Measurements from ENCODE around the gene TMEM176B.
"Not testable (repeated sequence)": the region's sequence is repeated elsewhere in the genome, so short reads cannot be mapped to it uniquely, and the experiment has no call there.

TMEM176B gene

DNA sequence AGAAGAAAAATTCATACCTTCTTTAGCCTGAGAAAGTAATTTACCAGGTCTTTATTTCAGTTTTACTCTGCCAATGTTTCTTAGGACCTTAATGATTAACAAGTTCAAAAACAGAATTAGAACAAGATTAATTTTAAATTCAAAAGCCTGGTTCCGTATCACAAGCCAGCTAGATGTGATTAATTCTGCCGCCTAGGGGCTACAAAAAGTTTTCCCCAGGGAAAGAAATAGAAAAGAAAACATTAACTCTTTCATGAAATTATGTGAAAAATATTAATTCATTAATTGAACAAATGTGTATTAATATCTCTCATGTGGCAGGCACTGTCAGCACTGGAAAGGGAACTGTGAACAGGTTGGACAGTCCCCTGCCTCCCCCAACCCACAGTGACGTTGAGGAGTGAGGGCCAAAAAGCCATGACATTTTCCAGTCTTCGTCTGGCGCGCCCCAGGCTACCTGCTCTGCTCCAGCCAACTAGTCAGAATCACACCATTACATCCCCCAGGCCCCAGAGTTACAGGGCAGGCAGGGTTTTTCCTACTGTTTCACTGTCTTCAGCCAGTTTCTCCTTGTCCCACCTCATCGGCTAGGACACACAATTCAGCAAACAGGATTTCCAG lies 20.5 kb upstream of the TMEM176B start:
- H2AFZ ChIP-seq (ENCODE audit: low read length, unreplicated experiment) = no peak overlapping the region
- no peaks in the 10 kb centered on the region for H3K4me1 ChIP-seq (ENCODE audit: control insufficient read depth, insufficient read depth, low read length, unreplicated experiment)
- no peaks in the 10 kb centered on the region for H3K36me3 ChIP-seq (ENCODE audit: insufficient read depth, low read length)
- no peak overlapping the region for H3K4me3 ChIP-seq (ENCODE audit: low read depth, low read length)
- peaks cover 2% of the 10 kb centered on the region; the same call in 1 of the 2 replicates for H3K27me3 ChIP-seq (ENCODE audit: insufficient read depth, low read length)
- H3K27ac ChIP-seq (ENCODE audit: low read depth, low read length) = no peak overlapping the region
- H3K79me2 ChIP-seq (ENCODE audit: control insufficient read depth, insufficient read depth, low read length, unreplicated experiment) = no peaks in the 10 kb centered on the region

DNA sequence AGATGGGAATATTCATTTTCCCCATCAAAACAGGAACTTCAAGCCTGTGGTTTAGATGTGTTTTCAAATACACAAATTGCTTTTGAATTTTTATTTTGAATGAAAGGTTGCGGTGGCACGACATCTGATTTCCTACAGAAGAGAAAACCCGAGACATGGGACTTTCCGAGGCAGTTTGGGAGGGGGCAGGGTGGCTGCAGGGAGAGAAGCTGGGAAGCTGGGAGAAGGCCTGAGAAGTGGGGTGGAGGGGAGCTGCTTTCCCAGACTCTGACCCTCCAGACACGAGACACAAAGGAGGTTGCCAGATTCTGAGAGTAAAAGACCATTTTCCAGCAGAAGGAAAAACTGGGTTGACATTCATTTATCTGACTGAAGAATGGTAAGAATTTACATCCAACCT lies 20.0 kb upstream of the TMEM176B start:
- Histone ChIP-seq H3K27me3 (ENCODE audit: insufficient read depth, low read length) (no peaks in the 10 kb centered on the region), H3K27ac (ENCODE audit: low read depth, low read length) (no peak overlapping the region), H3K36me3 (ENCODE audit: insufficient read depth, low read length) (no peaks in the 10 kb centered on the region), H3K4me1 (ENCODE audit: control insufficient read depth, insufficient read depth, low read length, unreplicated experiment) (no peaks in the 10 kb centered on the region), H3K79me2 (ENCODE audit: control insufficient read depth, insufficient read depth, low read length, unreplicated experiment) (no peaks in the 10 kb centered on the region), H3K4me3 (ENCODE audit: low read depth, low read length) (no peak overlapping the region), H2AFZ (ENCODE audit: low read length, unreplicated experiment) (no peak overlapping the region)

DNA sequence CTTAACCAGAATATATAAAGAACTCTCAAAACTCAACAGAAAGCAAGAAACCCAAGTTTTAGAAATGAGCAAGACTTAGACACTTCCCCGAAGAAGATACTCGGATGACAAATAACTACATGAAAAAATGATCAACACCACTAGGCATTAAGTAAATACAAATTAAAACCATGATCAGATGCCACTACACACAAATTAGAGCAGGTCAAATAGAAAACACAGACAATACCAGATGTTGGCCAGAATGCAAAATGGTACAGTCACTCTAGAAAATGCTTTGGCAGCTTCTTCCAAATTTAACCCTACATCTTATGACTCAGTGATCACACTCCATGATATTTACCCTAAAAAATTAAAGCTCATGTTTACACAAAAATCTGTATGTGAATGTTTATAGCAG lies 18.8 kb upstream of the TMEM176B start:
- no peaks in the 10 kb centered on the region for H3K79me2 ChIP-seq (ENCODE audit: control insufficient read depth, insufficient read depth, low read length, unreplicated experiment)
- no peak overlapping the region for H3K27ac ChIP-seq (ENCODE audit: low read depth, low read length)
- no peaks in the 10 kb centered on the region for H3K27me3 ChIP-seq (ENCODE audit: insufficient read depth, low read length)
- H2AFZ ChIP-seq (ENCODE audit: low read length, unreplicated experiment) = no peak overlapping the region
- no peaks in the 10 kb centered on the region for H3K36me3 ChIP-seq (ENCODE audit: insufficient read depth, low read length)
- no peaks in the 10 kb centered on the region for H3K4me1 ChIP-seq (ENCODE audit: control insufficient read depth, insufficient read depth, low read length, unreplicated experiment)
- H3K4me3 ChIP-seq (ENCODE audit: low read depth, low read length) = no peak overlapping the region

DNA sequence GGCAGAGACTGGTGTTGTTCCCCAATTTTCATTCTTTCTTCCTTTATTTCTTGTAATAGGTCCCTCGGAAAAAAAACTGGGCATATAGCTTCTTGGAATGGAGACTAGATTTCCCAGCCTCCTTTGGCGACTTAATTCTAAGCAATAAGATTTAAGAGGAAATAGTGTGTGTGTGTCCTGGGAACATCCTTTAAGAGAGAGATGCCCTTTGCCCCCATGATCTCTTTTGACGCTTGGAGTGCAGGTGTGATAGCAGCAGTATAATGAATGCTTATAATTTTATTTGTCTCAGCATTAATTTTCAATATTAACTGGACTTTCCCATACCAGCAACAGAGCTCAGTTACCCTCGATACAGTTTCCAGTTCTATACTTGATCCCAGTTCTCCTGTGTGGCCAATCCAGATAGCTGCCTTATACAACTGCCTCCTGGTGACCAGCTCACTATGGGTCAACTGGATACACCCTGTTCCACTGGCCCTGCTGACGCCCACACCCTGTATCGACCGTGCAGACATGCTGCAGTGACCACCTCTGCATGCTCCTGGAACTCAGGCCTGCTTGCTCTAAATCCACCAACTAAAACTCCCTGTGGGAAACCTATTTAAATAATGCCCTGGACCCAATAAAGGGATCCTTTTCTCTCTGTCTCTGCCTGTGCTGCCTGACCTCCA lies 14.3 kb upstream of the TMEM176B start:
- Histone ChIP-seq H3K27me3 (ENCODE audit: insufficient read depth, low read length) (no peaks in the 10 kb centered on the region), H3K27ac (ENCODE audit: low read depth, low read length) (no peak overlapping the region), H3K4me3 (ENCODE audit: low read depth, low read length) (no peak overlapping the region), H3K36me3 (ENCODE audit: insufficient read depth, low read length) (no peaks in the 10 kb centered on the region), H2AFZ (ENCODE audit: low read length, unreplicated experiment) (no peak overlapping the region), H3K79me2 (ENCODE audit: control insufficient read depth, insufficient read depth, low read length, unreplicated experiment) (no peaks in the 10 kb centered on the region), H3K4me1 (ENCODE audit: control insufficient read depth, insufficient read depth, low read length, unreplicated experiment) (no peaks in the 10 kb centered on the region)

DNA sequence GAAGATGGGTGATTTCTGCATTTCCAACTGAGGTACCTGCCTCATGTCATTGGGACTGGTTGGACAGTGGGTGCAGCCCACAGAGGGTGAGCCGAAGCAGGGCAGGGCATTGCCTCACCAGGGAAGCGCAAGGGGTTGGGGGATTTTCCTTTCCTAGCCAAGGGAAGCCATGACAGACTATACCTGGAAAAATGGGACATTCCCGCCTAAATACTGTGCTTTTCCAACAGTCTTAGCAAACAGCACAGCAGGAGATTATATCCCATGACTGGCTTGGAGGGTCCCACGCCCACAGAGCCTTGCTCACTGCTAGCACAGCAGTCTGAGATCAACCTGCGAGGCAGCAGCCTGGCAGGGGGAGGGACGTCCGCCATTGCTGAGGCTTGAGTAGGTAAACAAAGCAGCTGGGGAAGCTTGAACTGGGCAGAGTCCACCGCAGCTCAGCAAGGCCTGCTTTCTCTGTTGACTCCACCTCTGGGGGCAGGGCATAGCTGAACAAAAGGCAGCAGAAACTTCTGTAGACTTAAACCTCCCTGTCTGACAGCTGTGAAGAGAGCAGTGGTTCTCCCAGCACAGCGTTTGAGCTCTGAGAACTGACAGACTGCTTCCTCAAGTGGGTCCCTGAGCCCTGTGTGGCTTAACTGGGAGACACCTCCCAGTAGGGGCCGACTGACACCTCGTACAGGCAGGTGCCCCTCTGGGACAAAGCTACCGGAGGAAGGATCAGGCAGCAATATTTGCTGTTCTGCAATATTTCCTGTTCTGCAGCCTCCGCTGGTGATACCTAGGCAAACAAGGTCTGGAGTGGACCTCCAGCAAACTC lies 7.7 kb upstream of the TMEM176B start:
- H3K36me3 ChIP-seq (ENCODE audit: insufficient read depth, low read length); H3K4me1 ChIP-seq (ENCODE audit: control insufficient read depth, insufficient read depth, low read length, unreplicated experiment); H3K4me3 ChIP-seq (ENCODE audit: low read depth, low read length); H3K27ac ChIP-seq (ENCODE audit: low read depth, low read length); H2AFZ ChIP-seq (ENCODE audit: low read length, unreplicated experiment); H3K79me2 ChIP-seq (ENCODE audit: control insufficient read depth, insufficient read depth, low read length, unreplicated experiment); H3K27me3 ChIP-seq (ENCODE audit: insufficient read depth, low read length): not testable (repeated sequence)

DNA sequence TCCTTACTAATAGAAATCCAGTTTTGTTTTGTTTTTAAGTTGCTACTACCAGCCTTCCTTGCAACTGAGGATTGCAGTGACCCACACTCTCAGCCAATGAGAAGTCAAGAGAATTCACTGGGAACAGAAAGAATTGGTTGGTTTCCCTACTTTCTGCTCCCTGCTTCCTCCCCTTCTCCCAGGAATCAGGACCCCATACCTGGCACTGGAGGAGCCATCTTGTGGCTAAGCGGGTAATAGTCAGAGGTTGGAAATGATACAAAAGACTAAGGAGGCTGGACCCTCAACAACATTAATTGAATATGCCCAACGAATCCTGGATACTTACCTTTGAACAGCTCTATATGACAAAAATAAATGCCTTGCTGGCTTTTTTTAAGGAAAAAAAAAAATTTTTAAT lies 6.7 kb upstream of the TMEM176B start:
- H3K4me1 ChIP-seq (ENCODE audit: control insufficient read depth, insufficient read depth, low read length, unreplicated experiment) = no peaks in the 10 kb centered on the region
- H3K36me3 ChIP-seq (ENCODE audit: insufficient read depth, low read length) = no peaks in the 10 kb centered on the region
- no peaks in the 10 kb centered on the region for H3K79me2 ChIP-seq (ENCODE audit: control insufficient read depth, insufficient read depth, low read length, unreplicated experiment)
- peaks cover 13% of the 10 kb centered on the region for H3K27me3 ChIP-seq (ENCODE audit: insufficient read depth, low read length)
- no peak overlapping the region for H3K4me3 ChIP-seq (ENCODE audit: low read depth, low read length)
- H2AFZ ChIP-seq (ENCODE audit: low read length, unreplicated experiment) = no peak overlapping the region
- H3K27ac ChIP-seq (ENCODE audit: low read depth, low read length) = no peak overlapping the region

DNA sequence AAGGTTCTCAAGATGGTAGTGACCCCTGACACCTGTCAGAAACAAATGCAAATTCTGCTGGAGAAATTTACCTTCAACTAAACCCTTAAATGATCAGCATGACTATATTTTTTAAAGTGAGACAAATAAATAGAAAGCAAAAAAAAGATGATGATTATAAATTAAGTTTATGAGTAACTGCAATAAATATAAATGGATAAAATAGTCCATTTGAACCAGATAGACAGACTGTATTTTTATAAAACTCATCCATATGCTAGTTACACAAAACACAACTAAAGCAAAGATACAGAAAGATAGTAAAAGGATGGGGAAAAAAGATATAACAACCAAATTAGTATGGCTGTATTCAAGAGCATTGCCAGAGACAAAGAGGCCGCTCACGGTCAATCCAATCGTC lies 6.3 kb upstream of the TMEM176B start:
- no peak overlapping the region for H3K4me3 ChIP-seq (ENCODE audit: low read depth, low read length)
- H3K36me3 ChIP-seq (ENCODE audit: insufficient read depth, low read length) = no peaks in the 10 kb centered on the region
- peaks cover 17% of the 10 kb centered on the region for H3K27me3 ChIP-seq (ENCODE audit: insufficient read depth, low read length)
- no peak overlapping the region for H2AFZ ChIP-seq (ENCODE audit: low read length, unreplicated experiment)
- no peak overlapping the region for H3K27ac ChIP-seq (ENCODE audit: low read depth, low read length)
- no peaks in the 10 kb centered on the region for H3K4me1 ChIP-seq (ENCODE audit: control insufficient read depth, insufficient read depth, low read length, unreplicated experiment)
- H3K79me2 ChIP-seq (ENCODE audit: control insufficient read depth, insufficient read depth, low read length, unreplicated experiment) = no peaks in the 10 kb centered on the region

DNA sequence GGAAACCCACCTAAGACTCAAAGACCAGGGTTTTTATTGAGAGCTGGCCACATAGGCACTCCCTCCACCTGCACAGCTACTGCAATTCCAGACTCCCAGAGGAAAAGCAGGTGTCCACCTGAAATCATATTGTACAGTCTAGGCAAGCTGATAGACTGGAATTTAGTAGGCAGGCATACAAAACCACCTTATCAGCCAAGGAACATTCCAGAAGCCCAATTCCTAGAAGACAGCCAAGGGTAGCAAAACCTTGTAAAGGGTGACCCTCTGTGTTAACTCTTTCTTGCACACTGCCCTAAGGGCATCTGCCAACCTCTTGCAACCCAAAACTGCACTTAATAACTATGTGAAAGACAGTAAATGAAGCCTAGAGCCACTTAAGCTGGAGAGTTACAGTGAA lies 5.7 kb upstream of the TMEM176B start:
- Histone ChIP-seq H3K4me1 (ENCODE audit: control insufficient read depth, insufficient read depth, low read length, unreplicated experiment) (no peaks in the 10 kb centered on the region), H2AFZ (ENCODE audit: low read length, unreplicated experiment) (no peak overlapping the region), H3K4me3 (ENCODE audit: low read depth, low read length) (no peak overlapping the region), H3K27me3 (ENCODE audit: insufficient read depth, low read length) (peaks cover 23% of the 10 kb centered on the region), H3K36me3 (ENCODE audit: insufficient read depth, low read length) (no peaks in the 10 kb centered on the region), H3K27ac (ENCODE audit: low read depth, low read length) (no peak overlapping the region), H3K79me2 (ENCODE audit: control insufficient read depth, insufficient read depth, low read length, unreplicated experiment) (no peaks in the 10 kb centered on the region)

DNA sequence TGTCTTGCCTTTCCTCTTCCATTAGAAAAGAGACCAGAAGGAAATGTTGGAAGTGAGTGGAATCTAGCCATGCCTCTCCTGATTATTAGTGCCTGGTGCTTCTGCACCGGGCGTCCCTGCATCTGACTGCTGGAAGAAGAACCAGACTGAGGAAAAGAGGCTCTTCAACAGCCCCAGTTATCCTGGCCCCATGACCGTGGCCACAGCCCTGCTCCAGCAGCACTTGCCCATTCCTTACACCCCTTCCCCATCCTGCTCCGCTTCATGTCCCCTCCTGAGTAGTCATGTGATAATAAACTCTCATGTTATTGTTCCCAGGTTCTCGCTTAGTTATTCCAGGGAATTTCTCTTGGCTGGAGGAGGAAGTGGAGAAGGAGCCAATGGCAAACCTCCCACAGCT lies 4.6 kb upstream of the TMEM176B start:
- Histone ChIP-seq H3K27me3 (ENCODE audit: insufficient read depth, low read length) (peaks cover 33% of the 10 kb centered on the region), H3K79me2 (ENCODE audit: control insufficient read depth, insufficient read depth, low read length, unreplicated experiment) (no peaks in the 10 kb centered on the region), H3K4me1 (ENCODE audit: control insufficient read depth, insufficient read depth, low read length, unreplicated experiment) (no peaks in the 10 kb centered on the region), H3K4me3 (ENCODE audit: low read depth, low read length) (no peak overlapping the region), H3K36me3 (ENCODE audit: insufficient read depth, low read length) (no peaks in the 10 kb centered on the region; the same call in 1 of the 2 replicates), H3K27ac (ENCODE audit: low read depth, low read length) (no peak overlapping the region), H2AFZ (ENCODE audit: low read length, unreplicated experiment) (no peak overlapping the region)

DNA sequence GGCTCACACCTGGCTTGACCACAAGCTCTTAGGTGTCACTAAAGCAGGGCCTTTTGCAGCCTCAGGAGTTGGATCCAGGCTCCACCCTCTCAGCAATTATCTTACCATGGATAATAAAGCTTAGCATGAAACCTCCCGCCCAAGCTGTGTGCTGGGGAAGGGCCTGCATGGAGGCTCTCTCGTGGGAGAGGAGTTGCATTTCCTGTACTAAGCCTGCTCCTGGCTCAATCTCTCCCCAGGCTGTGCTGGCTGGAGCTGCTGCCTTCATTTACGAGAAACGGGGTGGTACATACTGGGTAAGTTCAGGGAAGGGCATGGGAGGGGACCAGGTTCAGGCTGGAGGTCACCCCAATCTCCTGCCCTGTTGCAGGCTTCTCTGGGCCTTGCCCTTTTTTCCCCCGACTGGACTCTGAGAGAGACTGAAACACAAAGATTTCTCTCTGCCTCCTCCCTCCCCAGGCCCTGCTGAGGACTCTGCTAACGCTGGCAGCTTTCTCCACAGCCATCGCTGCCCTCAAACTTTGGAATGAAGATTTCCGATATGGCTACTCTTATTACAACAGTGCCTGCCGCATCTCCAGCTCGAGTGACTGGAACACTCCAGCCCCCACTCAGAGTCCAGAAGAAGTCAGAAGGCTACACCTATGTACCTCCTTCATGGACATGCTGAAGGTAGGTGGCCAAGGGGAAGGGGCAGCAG lies 3.1 kb upstream of the TMEM176B start:
- peaks cover 47% of the 10 kb centered on the region for H3K27me3 ChIP-seq (ENCODE audit: insufficient read depth, low read length)
- H3K27ac ChIP-seq (ENCODE audit: low read depth, low read length) = no peak overlapping the region
- H3K79me2 ChIP-seq (ENCODE audit: control insufficient read depth, insufficient read depth, low read length, unreplicated experiment) = no peaks in the 10 kb centered on the region
- no peak overlapping the region for H2AFZ ChIP-seq (ENCODE audit: low read length, unreplicated experiment)
- H3K4me1 ChIP-seq (ENCODE audit: control insufficient read depth, insufficient read depth, low read length, unreplicated experiment) = no peaks in the 10 kb centered on the region
- H3K36me3 ChIP-seq (ENCODE audit: insufficient read depth, low read length) = no peaks in the 10 kb centered on the region; the same call in 1 of the 2 replicates
- no peak overlapping the region for H3K4me3 ChIP-seq (ENCODE audit: low read depth, low read length)

Measured in ACC112 (cell line).